Type B pancreatic cell (in vitro differentiated cells): ENCODE measurements around the gene NME7. TPM values are rescaled to one million over a fixed set of nuclear protein-coding genes. Genes with fewer than 3 reads are reported as not detected.

Experiments
- DNase-seq: peaks from one replicate; pipeline ENCODE4 v3.0.0; 2021; ENCODE audit warnings: mixed read lengths; ENCODE audit not compliant: unreplicated experiment; ENCODE audit errors: extremely low spot score
- H3K27ac Mint-ChIP-seq: 2 replicates; pipeline ENCODE4 v1.8.0; 2021; ENCODE audit warnings: mild to moderate bottlenecking, mixed read lengths
- H3K27me3 Mint-ChIP-seq: 2 replicates; pipeline ENCODE4 v1.8.0; 2021; ENCODE audit warnings: mixed read lengths
- H3K36me3 Mint-ChIP-seq: 2 replicates; pipeline ENCODE4 v1.8.0; 2021; ENCODE audit warnings: mixed read lengths
- H3K4me1 Mint-ChIP-seq: one replicate; pipeline ENCODE4 v1.8.0; 2021; ENCODE audit warnings: mixed read lengths; ENCODE audit not compliant: unreplicated experiment
- H3K4me3 Mint-ChIP-seq: 2 replicates; pipeline ENCODE4 v1.8.0; 2021; ENCODE audit warnings: mild to moderate bottlenecking, mixed read lengths
- H3K9me3 Mint-ChIP-seq: 2 replicates; pipeline ENCODE4 v1.8.0; 2021; ENCODE audit warnings: mixed read lengths
- total RNA-seq: library from RNA; stranded (reverse); gene quantifications from 2 replicates; pipeline ENCODE4 v1.2.1, GENCODE V29; 2021; ENCODE audit warnings: low replicate concordance
- TF ChIP-seq, protein P1 (sequence below): fragments of 200-600 bp; sonication (generic); conservative IDR thresholded peaks from 2 replicates; pipeline ENCODE4 v1.5.0; 2021; ENCODE audit warnings: antibody characterized with exemption, mild to moderate bottlenecking

The NME7 gene
- total RNA-seq, 1 donor from 2014 or later, result 25.9 TPM

DNA sequence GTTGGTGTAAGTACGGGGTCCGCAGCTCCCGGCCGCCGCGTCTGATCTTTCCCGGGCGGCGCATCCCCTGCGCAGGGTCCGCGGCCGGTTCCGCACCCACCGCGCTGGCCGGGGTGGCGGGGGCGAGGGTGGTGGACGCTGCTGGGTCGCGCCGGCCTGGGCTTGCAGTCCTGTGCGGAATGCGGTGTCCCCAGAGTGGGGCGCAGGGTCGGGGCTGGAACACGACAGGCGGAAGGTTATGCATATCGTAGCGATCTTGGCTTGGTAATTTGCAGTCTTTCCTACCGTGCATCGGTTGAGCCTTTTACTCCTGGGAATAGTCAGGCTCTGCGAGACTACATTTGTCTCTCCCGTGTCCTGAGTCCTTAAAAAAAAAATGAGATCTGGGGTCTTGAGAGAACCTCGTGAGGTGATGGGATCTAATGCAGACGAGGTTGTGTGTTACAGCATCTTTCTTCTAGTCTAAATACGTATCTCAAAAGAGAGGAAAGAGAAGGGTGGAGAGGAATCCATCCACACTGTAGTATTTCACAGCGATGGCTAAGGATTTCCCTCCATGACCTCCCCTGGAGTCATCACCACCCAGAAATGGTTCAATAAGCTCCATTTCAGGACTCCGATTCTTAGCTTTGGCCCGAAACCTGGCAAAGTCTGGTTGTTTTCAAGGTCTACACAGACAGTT is 260.5 kb downstream of the NME7 start:
- H3K36me3 Mint-ChIP-seq, result peaks cover 17% of the 10 kb centered on the region
- peak; percentile 73 for DNase-seq
- peaks cover 4% of the 10 kb centered on the region for H3K9me3 Mint-ChIP-seq
- H3K27ac Mint-ChIP-seq, result peak overlapping the region; percentile 92
- peak overlapping the region; percentile 94 for H3K4me3 Mint-ChIP-seq
- no peaks in the 10 kb centered on the region for H3K27me3 Mint-ChIP-seq
- TF ChIP-seq, protein P1, sequence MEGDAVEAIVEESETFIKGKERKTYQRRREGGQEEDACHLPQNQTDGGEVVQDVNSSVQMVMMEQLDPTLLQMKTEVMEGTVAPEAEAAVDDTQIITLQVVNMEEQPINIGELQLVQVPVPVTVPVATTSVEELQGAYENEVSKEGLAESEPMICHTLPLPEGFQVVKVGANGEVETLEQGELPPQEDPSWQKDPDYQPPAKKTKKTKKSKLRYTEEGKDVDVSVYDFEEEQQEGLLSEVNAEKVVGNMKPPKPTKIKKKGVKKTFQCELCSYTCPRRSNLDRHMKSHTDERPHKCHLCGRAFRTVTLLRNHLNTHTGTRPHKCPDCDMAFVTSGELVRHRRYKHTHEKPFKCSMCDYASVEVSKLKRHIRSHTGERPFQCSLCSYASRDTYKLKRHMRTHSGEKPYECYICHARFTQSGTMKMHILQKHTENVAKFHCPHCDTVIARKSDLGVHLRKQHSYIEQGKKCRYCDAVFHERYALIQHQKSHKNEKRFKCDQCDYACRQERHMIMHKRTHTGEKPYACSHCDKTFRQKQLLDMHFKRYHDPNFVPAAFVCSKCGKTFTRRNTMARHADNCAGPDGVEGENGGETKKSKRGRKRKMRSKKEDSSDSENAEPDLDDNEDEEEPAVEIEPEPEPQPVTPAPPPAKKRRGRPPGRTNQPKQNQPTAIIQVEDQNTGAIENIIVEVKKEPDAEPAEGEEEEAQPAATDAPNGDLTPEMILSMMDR, result no peak
- H3K4me1 Mint-ChIP-seq, result peaks cover 30% of the 10 kb centered on the region

DNA sequence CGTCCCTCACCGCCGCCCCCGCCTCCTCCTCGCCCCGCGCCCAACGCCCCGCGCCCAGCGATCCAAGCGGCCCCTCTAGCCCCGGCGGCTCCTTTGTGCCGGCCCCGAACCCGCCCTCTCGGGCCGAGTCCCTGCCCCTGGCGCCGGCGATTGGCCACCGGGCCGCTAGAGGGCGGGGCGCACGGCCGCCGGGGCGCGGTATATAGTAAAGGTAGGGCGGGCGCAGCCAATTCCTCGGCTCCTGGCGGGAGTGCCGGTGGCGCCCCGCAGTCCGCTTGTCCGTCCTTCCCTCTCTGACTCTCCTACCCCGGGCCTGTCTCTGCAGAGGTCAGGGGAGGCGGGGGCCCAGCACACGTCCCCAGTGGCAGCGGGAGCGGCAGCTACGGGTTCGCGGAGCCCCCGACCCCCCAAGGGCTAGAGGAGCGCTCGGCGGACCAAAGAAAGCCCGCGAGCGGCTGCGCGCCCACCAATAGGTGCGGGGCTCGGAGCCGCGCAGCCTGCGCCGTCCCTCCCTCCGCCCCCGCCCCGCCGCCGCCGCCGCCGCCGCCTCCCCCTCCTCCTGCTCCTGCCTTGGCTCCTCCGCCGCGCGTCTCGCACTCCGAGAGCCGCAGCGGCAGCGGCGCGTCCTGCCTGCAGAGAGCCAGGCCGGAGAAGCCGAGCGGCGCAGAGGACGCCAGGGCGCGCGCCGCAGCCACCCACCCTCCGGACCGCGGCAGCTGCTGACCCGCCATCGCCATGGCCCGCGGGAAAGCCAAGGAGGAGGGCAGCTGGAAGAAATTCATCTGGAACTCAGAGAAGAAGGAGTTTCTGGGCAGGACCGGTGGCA is 261.3 kb downstream of the NME7 start, which contains the start of gene ATP1B1:
TSS of gene ATP1B1 (plus strand) at position 596 of the 826 bp plus-strand sequence. CDS start at position 736, 140 bp downstream.
- Mint-ChIP-seq H3K27me3 (no peaks in the 10 kb centered on the region), H3K4me1 (peaks cover 27% of the 10 kb centered on the region), H3K36me3 (peaks cover 13% of the 10 kb centered on the region), H3K27ac (peak within 1 kb of the TSS; percentile 92), H3K9me3 (peaks cover 4% of the 10 kb centered on the region), H3K4me3 (peak within 1 kb of the TSS; percentile 95)
- peak; percentile 96 for DNase-seq
- TF ChIP-seq, protein P1, result peak; percentile 63

DNA sequence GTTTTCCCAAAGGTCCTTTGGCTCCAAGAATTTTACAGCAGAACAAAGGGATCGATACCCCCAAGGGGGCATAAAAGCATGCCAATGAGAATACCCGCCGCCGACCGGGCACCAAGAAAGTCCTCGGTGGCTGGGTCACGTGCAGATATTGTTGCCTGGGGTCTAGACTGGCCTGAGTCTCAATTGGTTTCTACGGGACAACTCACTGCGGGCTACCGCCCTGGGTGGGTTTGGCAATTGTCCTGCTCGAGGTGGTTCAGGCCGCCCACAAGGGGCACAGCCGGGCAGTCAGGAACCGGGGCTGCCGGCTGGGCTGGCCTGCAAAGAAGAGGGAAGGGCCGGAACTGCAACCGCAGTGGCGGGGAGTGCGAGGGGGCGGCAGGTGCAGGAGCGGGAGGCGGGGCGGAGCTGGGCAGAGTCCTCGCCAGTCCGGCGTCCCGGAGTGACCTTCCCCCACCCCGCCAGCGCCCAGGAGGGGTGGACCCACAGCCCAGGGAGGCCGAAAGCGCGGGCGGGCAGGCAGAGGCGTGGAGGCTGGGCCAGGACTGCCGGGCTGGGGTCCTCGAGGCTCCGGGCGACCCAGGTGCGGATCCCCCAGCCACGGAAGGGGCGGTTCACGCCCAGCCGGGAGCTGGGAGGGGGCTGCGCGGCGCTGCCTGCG is 262.0 kb downstream of the NME7 start:
- H3K4me3 Mint-ChIP-seq, result peak overlapping the region; percentile 95
- peaks cover 8% of the 10 kb centered on the region for H3K36me3 Mint-ChIP-seq

DNA sequence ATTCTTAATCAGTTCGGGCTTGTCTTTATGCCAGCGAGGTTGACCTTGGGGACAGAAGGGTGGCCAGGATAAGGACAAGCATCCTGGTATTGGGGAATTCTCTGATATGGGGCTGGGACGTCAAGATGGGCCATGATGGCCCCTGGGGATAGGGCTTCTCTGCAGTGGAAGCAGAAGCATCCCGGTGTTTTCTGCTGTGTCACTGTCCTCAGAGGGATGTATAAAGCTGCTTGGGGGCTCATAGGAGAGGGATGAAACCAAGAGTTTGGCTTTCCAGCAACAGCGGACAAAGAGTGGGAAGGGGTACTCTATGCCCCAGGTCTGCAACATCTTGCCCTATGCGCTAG is 262.5 kb downstream of the NME7 start:
- peaks cover 8% of the 10 kb centered on the region for H3K36me3 Mint-ChIP-seq
- DNase-seq, result no peak
- peak overlapping the region; percentile 86 for H3K4me3 Mint-ChIP-seq
- H3K27me3 Mint-ChIP-seq, result no peaks in the 10 kb centered on the region
- H3K4me1 Mint-ChIP-seq, result peaks cover 19% of the 10 kb centered on the region
- H3K27ac Mint-ChIP-seq, result no peak overlapping the region
- TF ChIP-seq, protein P1, result no peak
- peaks cover 4% of the 10 kb centered on the region for H3K9me3 Mint-ChIP-seq

More for the DNA sequence above, 262.0 kb downstream of the NME7 start:
- peak; percentile 87 for DNase-seq
- Mint-ChIP-seq H3K27ac (no peak overlapping the region), H3K27me3 (no peaks in the 10 kb centered on the region), H3K9me3 (peaks cover 4% of the 10 kb centered on the region), H3K4me1 (peaks cover 24% of the 10 kb centered on the region)
- TF ChIP-seq, protein P1, result no peak

DNA sequence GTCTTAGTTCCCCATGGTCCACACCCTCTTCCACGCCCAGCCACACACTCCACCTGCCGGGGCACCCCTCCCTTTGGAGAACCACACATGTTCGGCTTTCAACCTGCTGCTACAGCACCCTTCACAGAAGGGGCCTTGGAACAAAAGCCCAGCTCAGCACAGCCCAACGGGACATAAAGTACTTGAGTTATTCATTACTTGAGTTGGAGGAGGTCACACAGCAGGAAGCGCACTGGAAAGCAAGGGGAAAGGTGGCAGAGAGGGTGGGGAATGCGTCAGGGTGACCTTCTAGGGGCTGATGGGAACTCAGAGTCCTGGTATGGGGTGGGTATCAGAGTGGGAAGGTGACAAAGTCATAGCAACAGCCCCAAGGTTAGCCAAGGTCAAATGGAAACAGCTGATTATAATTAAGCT is 264.1 kb downstream of the NME7 start:
- peaks cover 7% of the 10 kb centered on the region for H3K4me1 Mint-ChIP-seq
- H3K36me3 Mint-ChIP-seq, result peaks cover 6% of the 10 kb centered on the region
- H3K4me3 Mint-ChIP-seq, result no peak overlapping the region
- H3K27ac Mint-ChIP-seq, result no peak overlapping the region
- peaks cover 4% of the 10 kb centered on the region for H3K9me3 Mint-ChIP-seq
- TF ChIP-seq, protein P1, result no peak
- no peak for DNase-seq
- H3K27me3 Mint-ChIP-seq, result no peaks in the 10 kb centered on the region
